Measurements from ENCODE around the gene PPP1CA.
"Not testable (repeated sequence)": the region's sequence is repeated elsewhere in the genome, so short reads cannot be mapped to it uniquely, and the experiment has no call there.

DNA sequence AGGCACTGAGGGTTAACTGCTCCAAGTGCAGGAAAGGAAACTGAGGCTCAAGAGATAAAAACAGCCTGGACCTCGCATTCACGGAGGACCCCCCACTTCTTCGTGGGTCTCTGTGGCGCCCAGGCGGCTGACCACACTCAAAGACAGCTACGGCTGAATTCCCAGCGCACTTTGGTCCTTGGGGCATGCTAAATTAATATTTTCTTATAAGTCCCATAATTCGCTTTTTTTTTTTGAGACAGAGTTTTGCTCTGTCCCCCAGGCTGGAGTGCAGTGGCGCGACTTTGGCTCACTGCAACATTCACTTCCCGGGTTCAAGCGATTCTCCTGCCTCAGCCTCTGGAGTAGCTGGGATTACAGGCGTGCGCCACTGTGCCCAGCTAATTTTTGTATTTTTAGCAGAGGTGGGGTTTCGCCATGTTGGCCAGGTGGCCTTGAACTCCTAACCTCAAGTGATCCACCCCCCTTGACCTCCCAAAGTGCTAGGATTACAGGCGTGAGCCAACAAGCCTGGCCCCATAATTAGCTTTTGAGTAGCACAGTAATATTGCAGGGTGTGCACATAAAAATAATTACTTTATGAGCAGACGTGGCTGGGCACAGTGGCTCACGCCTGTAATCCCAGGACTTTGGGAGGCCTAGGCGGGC lies 658 bp upstream of the PPP1CA start:
- TF ChIP-seq CHD4 (IDR thresholded peaks at IDR 0.05; ENCODE audit: borderline replicate concordance); RFX5 (IDR thresholded peaks at IDR 0.05): not testable (repeated sequence)
